Measurements from ENCODE around the gene FIZ1.

FIZ1 gene

GRCh38 chr19:55546011-55546410 is 53.3 kb downstream of the FIZ1 start:
- DNase-seq (ENCODE audit: low read depth), result no peak
- TF ChIP-seq, protein P1, sequence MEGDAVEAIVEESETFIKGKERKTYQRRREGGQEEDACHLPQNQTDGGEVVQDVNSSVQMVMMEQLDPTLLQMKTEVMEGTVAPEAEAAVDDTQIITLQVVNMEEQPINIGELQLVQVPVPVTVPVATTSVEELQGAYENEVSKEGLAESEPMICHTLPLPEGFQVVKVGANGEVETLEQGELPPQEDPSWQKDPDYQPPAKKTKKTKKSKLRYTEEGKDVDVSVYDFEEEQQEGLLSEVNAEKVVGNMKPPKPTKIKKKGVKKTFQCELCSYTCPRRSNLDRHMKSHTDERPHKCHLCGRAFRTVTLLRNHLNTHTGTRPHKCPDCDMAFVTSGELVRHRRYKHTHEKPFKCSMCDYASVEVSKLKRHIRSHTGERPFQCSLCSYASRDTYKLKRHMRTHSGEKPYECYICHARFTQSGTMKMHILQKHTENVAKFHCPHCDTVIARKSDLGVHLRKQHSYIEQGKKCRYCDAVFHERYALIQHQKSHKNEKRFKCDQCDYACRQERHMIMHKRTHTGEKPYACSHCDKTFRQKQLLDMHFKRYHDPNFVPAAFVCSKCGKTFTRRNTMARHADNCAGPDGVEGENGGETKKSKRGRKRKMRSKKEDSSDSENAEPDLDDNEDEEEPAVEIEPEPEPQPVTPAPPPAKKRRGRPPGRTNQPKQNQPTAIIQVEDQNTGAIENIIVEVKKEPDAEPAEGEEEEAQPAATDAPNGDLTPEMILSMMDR (conservative IDR thresholded peaks at IDR 0.05; ENCODE audit: low read depth, low read length), result no peak
- H3K4me3 ChIP-seq (ENCODE audit: low read depth, low read length), result no peak overlapping the region

DNA sequence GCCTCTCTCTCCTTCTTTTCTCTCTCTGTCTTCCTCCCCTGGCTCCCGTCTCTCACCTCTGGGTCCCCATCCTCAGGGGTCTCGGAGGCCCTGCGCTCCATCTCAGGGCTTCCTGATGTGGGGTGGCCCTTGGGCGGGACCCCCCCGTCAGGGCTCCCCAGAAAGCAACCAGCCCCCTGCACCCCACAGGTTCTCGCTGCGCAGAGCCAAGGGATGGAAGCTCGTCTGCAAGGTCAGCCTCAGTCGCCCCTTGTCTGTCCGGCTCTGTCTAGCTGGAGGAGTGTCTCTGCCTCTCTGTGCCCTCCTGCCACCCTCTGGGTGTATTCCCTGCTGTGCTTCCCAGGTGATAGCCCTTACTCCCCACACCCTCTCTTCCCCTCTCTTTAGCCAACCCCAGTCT is 53.9 kb downstream of the FIZ1 start, which contains the start of gene SBK3:
Gene SBK3 (minus strand): TSS at position 101 of the 400 bp plus-strand sequence. CDS start 0 bp downstream, at position 101.
- no peak within 1 kb of the TSS for H3K4me3 ChIP-seq (ENCODE audit: low read depth, low read length)
- DNase-seq (ENCODE audit: low read depth), result no peak
- TF ChIP-seq, protein P1 (conservative IDR thresholded peaks at IDR 0.05; ENCODE audit: low read depth, low read length), result no peak

DNA sequence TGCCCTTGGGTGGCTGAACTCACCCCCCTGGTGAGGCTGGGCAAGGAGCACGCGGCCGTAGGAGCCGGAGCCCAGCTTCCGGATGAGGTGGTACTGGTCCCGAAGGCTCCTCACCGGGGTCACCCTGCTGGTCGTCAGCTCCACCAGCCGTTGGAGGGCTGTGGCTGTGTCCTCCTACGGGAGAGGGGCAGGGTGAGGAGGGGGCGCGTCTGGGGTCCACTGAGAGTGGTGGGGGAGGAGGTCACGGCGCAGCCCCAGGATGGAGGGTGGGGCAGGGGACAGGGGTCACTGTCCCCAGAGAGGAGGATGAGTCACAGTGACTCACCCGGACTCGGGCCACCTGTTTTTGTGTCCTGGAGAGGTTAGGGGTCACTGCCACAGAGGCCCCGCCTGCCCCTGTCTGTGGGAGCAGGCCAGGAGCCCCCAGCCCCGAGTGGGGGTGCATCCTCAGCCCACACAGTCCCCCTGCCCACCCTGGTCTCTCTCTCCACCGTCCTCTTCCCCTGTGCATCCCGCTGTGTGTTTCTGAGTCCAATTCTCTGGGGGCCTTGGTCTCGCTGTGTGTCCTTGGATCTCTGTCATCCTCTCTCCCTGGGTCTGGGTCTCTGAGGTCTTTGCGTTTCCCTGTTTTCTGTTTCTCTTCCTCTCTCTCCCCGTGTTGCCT is 54.4 kb downstream of the FIZ1 start:
- DNase-seq (ENCODE audit: low read depth), result no peak
- TF ChIP-seq, protein P1 (conservative IDR thresholded peaks at IDR 0.05; ENCODE audit: low read depth, low read length), result no peak
- H3K4me3 ChIP-seq (ENCODE audit: low read depth, low read length), result no peak overlapping the region

- TF ChIP-seq, protein P1 (conservative IDR thresholded peaks at IDR 0.05; ENCODE audit: low read depth, low read length), result no peak
- DNase-seq (ENCODE audit: low read depth), result no peak
- H3K4me3 ChIP-seq (ENCODE audit: low read depth, low read length), result no peak overlapping the region
Measured at GRCh38 chr19:55544014-55544413, 55.3 kb downstream of the FIZ1 start.

DNA sequence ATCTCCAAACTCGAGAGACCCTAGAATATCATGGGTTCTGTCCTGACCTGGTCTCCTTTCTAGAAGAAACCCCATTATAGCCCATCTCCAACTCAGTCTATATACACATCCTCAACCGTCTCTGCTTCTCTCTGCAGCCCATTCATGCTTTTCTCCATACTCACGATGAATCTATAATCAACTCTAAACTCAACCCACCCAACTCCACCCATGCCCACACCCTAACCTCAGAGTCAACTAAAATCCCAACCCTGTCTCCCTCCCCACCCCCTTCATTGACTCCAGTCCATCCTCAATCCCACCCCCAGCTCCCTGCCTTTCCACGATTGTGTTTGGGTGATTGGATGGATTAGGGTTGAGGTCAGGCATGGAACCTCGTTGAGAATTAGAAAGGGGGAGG is 55.8 kb downstream of the FIZ1 start:
- no peak overlapping the region for H3K4me3 ChIP-seq (ENCODE audit: low read depth, low read length)
- TF ChIP-seq, protein P1 (conservative IDR thresholded peaks at IDR 0.05; ENCODE audit: low read depth, low read length), result no peak
- no peak for DNase-seq (ENCODE audit: low read depth)

- no peak overlapping the region for H3K4me3 ChIP-seq (ENCODE audit: low read depth, low read length)
- TF ChIP-seq, protein P1 (conservative IDR thresholded peaks at IDR 0.05; ENCODE audit: low read depth, low read length), result no peak
- no peak for DNase-seq (ENCODE audit: low read depth)
Measured at GRCh38 chr19:55542292-55542855, 56.9 kb downstream of the FIZ1 start.
